ENCODE measurements around the gene HS6ST1.
A peak's percentile ranks its signal among the peaks of the same experiment; 100 is the strongest.

Gene HS6ST1, protein sequence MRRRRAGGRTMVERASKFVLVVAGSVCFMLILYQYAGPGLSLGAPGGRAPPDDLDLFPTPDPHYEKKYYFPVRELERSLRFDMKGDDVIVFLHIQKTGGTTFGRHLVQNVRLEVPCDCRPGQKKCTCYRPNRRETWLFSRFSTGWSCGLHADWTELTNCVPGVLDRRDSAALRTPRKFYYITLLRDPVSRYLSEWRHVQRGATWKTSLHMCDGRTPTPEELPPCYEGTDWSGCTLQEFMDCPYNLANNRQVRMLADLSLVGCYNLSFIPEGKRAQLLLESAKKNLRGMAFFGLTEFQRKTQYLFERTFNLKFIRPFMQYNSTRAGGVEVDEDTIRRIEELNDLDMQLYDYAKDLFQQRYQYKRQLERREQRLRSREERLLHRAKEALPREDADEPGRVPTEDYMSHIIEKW

DNA sequence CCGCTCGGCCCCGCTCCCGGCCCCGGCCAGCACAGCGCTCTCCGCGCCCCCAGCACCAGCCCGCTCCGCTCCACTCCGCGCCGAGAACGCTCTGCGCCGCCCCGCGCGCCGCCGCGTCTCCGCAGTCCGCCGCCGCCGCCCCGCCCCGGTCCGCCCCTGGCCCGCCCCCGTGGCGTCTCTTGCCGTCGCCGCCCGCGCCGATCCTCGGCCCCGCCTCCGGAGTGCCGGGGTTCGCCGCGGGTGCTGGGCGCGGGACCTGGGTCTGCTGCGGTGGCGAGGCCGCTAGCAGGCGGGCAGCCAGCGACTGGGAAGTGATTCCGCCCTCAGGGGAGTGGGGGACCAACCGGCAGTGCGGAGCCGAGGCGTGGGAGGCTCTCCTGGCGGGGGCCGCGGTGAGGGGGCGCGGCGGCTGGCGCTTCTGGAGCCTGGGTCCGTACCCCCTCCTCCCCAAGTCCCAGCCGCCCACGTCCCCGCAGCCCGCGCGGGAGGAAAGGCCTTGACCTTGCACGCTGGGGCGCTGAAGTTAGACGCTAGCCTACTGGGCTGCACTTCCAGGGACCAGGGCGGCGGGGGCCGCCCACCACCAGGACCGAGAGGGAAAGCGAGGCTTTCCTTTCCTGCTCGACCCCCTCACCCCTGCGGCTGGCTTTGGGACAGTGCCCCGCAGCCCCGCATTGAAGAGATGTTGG is at the start of gene HS6ST1:
HS6ST1 (minus strand) TSS at position 93 of the 689 bp plus-strand sequence. CDS start 305 bp downstream, outside the sequence.
- DNase-seq, result peak; percentile 90

DNA sequence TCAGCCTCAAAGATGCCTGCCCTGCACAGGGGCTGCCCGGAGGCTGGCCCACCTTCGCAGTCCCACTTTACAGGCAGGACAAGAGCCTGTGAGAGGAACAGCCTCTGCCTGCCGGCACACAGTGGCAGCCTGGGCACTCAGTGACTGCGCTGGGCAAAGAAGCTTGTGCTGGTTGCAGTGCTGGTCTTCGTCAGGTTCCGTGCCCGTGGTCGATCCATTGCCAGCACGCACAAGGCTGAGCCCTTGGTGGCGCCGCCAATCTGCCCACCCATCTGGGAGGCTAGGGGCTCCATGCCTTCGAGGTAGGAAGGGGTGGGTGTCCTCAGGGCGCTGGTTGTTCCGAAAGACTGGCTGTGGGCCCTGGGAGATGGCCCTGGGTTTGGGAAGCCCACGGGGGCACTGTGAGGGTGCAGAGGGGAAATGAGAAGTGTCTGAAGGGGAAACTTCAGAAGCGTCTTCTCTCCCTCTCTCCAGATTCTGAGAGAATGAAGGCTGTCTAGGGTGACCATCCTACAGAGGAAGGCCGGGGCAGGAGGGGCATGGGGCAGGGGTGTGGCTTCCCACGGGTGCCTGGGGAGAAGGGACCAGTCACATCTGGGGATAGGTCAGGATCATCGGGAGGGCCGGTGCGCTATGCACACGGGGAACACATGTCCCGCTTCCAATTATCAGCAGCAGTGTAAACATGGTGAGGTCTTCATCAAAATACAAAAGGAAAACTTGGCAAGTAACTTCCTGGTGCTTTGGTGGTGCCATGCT is 49.1 kb upstream of the HS6ST1 start:
- DNase-seq, result no peak

DNA sequence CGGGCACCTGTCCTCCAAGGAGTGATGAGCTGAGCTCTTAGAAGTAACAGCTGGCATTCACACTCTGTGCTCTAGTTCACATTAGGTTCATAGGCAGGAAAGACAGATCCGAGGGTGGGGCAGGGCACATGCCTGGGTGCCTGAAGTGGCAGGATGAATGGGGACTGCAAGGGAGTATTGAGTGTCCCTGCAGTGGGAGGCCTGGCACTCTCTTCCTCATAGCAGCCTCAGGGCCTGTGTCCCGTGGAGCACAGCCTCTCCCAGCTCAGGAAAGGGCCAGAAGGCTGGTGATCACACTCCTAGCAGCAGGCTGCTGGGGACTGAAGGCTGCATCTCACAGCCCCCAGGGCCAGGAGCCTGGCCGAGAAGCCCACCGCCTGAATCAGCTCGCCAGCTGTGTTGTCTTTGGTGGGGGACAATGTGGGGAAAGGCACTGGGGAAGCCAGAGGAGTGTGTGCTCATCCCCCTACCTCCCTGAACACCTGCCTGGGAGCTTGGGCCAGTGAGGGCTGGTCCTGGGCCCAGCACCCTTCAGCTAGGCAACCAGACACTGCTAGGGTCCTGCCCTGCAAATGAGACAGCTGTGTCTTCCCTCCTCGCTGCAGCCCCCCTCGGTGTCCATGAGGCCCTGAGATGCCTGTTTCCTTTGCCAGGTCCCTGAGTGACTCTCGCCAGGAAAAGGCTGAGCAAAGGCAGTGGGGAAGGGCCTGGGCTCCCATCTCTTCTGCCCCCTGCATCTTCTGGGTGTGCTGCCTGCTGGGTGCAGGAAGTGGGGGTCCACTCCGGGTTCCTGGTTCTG is 48.2 kb upstream of the HS6ST1 start:
- no peak for DNase-seq

DNA sequence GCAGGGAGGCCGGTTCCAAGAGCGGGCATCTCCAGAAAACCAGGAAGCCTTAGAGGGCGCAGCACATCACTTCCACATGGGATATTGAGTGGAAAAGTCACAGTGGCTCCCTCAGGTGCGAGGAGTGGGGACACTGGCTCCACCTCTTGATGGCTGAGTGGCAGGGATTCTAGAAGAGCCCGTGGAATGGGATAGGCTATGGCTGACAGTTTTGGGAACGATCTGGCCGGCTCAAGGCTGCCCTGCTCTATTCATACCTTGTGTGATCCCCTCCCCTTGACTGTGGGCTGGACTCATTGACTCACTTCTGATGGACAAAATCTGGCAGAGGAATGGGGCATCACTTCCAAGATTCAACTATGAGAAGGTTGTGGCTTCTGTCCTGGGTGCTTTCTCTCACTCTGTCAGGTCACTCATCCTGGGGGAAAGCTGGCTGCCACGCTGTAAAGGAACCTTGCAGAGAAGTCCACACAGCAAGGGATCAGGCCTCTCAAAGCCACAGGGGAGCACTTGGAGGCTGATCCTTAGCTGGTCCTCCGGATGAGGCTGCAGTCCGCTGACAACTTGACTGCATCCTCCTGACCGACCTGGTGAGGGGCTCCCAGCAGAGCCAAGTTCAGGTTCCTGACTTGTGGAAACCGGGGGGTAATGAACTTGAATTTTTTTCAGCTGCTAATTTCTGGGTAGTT is 46.7 kb upstream of the HS6ST1 start:
- no peak for DNase-seq

DNA sequence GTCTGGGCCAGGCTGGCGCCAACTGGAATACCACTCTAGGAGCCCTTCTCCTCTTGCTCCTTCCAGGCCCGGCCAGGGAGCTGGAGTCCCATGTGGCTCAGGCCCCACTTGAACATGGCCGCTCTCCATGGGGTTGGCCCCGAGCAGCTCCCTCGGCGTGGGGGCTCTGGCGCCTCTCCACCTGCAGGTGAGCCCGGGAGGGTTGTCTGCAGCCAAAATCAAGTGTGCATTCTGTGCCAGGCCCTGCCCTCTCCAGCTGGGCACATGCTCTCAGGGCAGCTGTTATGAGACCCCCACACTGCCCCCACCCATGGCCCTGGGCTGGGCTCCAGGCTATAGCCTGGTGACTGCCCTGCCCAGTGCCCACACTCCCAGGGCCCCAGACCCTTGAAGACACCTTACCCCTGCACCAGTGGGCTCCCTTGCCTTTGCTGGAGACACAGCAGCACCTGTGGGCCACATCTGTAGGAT is 45.8 kb upstream of the HS6ST1 start:
- no peak for DNase-seq

DNA sequence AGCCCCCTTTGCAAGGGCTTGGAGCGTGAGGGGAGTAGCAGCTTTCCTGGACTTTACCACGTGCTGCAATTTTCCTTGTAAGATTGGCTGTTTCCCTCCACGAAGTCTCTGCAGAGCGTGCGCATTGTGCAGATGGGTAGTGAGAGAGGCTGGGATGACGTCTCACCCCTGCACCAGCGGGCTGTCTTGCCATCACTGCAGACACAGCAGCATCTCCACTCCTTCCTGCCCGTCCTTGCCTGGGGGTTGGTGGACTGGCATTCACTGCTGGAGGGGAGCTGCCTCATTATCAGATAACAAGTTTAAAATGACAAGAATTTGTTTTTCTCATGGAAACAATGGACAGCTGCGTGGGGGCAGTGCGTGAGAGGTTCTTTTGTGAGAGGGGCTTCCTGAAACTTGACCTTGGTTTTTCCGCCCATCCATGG is 45.3 kb upstream of the HS6ST1 start:
- no peak for DNase-seq

DNA sequence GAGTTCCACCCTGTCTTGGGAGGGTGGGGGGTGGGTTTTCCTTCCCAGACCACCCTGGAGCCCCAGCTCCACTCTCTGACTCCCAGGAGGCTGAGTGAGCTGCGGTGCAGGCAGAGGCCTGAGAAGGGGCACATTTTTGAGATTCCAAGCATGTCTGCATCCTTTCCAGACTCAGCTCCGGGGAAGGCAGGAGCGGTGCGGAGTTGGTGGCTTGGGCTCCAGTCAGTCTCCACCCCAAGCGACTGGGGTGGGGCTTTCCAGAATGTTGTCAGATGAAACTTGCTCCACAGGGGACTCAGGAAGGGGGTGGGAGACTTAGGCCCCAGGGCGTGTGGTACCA is 44.2 kb upstream of the HS6ST1 start:
- no peak for DNase-seq

DNA sequence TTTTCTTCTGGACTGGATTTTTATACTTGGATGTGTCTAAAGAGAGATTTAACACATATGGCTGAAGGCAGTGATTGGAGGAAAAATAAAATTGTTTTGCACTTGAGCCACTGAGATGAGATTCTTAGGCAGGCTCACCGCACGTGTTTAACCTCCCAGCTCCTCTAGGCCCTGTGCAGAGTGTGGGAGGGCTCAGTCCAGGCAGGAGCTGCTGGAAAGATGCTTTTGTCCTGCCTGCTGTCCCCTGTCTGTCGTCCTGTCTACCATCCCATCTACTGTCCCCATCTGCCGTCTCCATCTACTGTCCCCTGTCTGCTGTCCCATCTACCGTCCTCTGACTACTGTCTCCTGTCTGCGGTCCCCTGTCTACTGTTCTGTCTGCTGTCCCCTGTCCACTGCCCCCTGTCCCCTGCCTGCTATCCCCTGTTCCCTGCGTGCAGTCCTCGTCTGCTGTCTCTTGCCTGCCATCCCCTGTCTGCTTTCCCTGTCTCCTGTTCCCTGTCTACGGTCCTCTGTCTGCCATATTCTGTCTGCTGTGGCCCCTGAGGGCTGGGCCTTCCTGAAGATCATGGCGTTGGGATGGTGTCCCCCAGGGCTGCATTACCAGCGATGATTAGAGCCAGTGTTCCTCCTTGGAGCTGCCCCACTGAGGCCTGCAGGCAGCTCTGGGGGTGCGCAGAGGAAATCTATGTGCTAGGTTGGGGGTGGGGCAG is 43.7 kb upstream of the HS6ST1 start:
- no peak for DNase-seq

DNA sequence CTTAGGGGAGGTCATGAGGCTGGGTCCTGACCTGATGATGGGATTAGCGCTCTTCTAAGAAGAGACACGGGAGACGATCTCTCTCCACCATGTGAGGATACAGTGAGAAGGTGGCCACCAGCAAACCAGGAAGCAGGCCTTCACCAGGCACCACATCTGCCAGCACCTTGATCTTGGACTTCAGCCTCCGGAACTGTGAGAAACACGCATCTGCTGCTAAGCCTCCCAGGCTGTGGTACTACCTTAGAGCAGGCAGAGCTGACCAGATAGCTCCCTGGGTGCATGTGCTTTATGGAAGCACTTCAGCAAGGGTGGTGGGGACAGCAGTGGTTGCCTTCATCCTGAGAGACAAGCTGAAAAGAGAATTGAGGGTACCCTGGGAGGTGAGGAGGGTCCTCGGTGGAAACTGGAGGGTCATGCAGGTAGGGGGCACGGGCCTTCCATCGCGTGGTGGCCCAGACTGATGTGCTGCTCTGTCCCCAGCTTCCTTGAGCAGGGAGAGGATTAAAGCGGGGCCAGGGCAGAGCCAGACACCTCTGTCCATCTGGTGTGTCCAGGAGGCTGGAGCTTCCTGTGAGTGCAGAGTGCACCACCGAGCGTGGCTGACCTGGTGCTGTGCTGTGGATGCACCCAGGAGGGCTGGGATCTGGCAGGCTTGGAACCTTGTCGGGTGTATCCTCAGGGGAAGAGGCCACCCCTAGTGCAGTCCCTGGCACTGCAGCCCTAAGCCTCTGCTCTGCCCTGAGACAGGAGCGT is 42.9 kb upstream of the HS6ST1 start:
- no peak for DNase-seq

DNA sequence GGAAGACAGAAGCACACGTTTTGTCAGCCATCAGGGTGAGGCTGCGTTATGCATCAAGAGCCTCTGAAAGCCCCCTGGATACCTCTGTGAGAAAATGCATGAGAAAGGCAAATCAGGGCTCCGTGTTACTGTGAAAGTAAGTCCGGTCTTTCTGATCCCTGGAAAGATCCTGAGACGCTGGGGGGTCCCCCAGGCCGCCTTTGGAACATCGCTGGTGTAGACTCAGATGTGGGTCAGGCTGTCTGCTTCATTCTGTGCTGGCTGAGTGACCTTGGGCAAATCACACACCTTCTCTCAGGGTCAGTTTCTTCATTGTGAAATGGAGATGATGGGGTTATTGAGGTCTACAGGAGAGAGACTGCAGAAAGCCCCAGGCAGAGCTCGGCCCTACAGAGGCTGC is 42.0 kb upstream of the HS6ST1 start:
- no peak for DNase-seq

DNA sequence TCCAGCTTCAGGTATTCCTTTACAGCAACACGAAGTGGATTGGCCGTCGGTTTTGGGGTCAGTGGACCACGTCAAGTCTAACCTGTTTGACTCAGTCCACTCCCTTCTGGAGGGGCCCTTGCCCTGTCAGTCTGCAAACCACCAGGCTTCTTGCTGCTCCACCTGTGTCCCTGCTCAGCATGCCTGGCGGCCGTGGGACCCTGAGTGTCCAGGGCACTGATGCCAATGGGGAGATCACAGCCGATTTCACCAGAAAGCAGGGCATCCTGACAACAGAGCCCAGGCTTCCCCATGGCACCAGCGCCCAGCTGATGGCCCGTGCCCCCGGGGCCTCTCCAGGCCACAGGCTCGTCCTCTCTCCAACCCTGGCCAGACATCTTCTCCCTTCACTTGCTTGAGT is 41.2 kb upstream of the HS6ST1 start:
- no peak for DNase-seq

DNA sequence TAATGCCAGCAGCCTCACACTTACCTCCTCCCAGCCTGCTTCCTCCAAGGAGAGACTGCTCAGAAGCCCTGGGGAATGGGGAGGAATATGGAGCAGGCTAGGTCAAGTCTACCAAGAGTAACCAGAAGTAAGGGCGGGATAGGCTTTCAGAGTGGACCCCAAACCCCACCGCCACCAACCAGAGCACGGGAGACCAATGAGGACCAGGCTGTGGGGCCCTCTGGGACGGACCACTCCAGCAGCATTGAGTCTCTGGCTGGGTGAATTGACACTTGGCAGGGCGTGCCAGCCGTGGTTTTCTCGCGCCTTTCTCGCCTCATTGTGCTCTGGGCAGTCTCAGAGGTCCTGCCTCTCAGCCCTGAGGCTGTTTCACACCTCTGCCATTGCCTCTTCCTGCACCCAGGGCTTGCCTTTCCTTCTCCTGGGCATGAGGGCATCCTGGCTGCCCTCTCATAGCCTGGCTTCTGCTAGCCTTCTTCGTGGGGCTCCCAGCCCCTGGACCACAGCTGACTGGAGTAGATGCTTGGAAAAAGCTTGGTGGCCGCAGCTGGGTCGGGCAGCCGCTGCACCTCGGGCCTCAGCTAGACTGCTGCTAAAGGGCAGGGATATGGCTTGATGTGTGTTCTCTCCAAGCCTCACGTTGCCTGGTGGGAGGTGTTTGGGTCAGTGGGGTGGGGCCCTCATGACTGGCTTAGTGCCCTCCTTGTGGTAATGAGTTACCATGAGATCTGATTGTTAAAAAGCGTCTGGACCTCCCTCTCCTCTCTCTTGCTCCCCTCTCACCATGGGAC is 40.5 kb upstream of the HS6ST1 start:
- DNase-seq, result no peak

DNA sequence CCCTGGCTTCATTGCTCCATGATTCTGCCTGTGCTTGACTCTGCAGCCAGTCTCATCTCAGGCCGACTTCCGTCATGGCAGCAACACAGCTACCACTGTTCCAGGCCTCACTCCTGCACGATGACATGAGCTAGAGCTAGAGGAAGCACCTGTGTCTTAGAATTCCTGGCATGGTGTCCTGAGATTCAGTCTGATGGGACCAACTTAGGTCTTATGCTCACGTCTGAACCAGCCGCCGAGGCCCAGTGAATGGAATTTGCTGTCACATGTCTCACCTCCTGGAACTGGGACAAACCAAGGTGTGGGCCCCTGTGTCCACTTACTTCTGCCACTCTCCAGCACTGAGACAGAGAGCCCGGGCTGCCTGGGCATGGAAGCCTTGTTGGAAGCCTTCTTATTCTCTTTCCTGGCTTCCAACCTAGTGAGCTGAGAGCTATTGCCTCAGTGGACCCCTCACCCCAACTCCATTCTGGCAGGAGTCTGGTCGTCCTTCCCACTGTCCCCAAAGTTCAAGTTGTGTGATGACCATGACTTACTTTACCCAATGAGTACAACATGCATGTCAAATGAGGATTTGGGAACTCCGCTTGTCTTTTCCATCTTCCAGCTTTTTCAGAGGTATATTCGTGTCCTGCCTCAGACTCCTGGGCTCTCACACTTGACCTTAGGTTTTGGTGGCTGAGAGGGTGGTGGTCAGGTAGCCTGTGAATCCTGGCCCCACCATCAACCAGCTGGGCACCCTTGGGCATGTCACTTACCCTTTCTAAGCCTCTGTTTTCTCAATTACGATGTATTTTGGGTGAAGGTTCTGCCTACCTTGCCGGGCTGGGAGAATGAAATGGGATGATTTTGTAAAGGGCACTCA is 39.1 kb upstream of the HS6ST1 start:
- no peak for DNase-seq

DNA sequence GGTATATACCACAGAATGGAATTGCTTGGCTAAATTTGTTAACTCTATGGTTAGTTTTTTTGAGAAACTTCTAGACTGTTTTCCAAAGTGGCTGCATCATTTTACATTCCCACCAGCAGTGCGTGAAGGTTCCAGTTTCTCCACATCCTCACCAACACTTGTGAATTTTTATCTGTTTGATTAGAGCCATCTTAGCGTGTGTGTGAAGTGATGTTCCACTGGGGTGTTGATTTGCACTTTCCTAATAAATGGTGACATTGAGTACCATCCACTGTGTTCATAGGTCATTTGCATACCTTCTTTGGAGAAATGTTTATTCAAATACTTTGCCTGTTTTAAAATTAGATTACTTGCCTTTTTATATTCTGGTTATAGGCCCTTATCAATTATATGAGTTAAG is 37.5 kb upstream of the HS6ST1 start:
- no peak for DNase-seq

DNA sequence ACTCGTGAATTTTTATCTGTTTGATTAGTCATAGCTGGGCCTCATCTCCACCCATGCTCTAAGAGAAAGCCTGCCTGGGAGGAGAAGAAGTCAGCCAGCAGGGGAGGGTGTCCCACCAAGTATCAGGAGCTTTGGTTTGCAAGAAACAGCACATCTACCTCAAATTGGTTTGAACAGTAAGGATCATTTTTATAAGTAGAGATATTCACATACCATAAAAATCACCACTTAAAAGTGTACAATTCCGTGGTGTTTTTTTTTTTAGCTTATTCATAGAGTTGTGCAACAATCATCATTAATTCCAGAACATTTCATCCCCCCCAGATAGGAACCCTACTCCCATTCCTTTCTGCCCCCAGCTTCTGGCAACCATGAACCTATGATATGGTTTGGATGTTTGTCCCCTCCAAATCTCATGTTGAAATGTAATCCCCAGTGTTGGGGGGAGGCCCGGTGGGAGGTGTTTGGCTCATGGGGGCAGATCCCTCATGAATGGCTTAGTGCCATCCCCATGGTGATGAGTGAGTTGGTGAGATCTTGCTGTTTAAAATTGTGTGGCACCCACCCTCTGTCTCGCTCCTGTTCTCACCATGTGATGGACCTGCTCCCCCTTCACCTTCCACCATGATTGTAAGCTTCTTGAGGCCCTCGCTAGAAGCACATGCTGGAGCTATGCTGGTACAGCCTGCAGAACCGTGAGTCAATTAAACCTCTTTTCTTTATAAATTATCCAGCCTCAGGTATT is 36.2 kb upstream of the HS6ST1 start:
- no peak for DNase-seq

DNA sequence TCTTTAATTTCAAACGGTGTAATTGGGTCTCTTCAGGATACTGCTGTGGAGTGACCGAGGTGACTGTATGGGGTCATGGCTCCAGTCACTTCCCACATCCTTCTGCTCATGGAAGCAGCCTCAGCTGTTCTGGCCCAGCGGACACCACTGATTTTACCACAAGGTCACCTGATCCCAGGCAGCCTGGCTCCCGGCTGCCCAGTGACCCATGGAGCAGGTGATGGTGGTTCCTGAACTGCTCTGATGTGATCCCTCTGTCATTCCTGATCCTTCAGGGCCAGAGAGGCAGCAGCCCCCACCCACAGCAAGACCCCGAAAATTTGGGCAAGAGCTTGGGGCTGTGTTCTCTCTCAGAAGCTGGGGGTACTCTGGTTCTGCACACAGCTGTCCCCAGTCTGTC is 35.5 kb upstream of the HS6ST1 start:
- DNase-seq, result no peak

DNA sequence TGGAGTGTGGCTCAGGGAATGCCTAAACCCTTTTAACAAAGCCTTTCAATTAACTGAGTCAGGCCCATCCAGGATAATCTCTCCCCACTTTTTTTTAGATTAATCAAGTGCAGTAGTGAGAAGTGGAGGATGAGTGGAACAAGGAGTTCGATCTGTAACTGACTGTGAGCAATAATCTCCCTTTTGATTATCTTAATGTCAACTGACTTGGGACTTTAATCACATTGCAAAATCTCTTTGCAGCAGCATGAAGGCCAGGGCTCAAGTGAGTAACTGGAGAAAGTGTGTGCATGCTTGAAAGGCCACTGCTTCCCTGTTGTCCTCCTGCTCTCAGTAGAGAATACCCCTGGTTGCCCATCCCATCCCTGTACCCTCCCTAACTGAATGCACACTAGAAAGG is 32.1 kb upstream of the HS6ST1 start:
- DNase-seq, result no peak

DNA sequence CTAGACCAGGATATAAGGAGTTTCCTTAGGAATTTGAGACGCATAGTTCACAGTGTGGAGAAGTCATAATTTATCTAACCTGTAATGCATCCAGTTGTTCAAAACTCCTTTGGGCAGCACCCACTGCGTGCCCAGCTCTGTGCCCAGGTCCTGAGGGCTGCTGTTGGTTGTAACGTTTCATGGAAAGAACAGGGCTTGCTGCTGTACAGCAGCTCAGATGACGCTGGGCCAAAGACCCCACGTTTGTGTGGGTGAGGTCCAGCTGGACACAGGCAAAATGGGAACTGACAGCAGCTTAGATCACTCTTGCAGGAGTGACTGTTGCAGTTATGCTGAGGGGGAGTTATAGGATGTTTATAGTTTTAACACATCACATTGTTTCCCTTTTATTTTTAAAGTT is 30.0 kb upstream of the HS6ST1 start:
- DNase-seq, result no peak
